GM12878 (cell line): Measurements from ENCODE around the gene CHID1. TPM values are rescaled to one million over a fixed set of nuclear protein-coding genes. Genes with fewer than 3 reads are reported as not detected.

Source experiments
- ATAC-seq: fragments of 200-7000 bp; cut with Tn5 transposase; 3 replicates; pipeline ENCODE4 v1.9.1; 2020; ENCODE audit warnings: mild to moderate bottlenecking, moderate library complexity
- BruUV-seq: library from RNA; stranded (reverse); fragments of 400-500 nt; replicated peaks from 2 replicates; lab custom pipeline; 2021; lab: Mats Ljungman, UMichigan
- CTCF ChIA-PET: fragments of 300-600 bp; sonication (Branson Sonifier 250); formaldehyde crosslinking; extraction: SDS; loops from one replicate; lab custom pipeline; 2021; ENCODE audit warnings: inconsistent platforms; lab: Yijun Ruan, JAX
- POLR2A ChIA-PET: fragments of 350-600 bp; formaldehyde crosslinking; extraction: SDS; loops from one replicate; lab custom pipeline; 2021; ENCODE audit warnings: inconsistent platforms; lab: Charles Lee
- RAD21 ChIA-PET: fragments of 300-600 bp; sonication (Branson Sonifier 250); formaldehyde crosslinking; loops from one replicate; lab custom pipeline; 2023; ENCODE audit warnings: antibody characterized with exemption; ENCODE audit not compliant: unreplicated experiment; lab: Charles Lee
- SMC1A ChIA-PET: fragments of 300-600 bp; sonication (Branson Sonifier 250); formaldehyde crosslinking; loops from one replicate; lab custom pipeline; 2023; ENCODE audit not compliant: unreplicated experiment, uncharacterized antibody; lab: Charles Lee
- DNase-seq: peaks from one replicate; pipeline ENCODE4 v3.0.0-alpha.2; 2011; ENCODE audit warnings: low read depth, low spot score
- FAIRE-seq: peaks from 3 replicates; lab custom pipeline; 2011; peaks lifted over from hg19 to GRCh38; lab: Jason Lieb, UNC
- H2AFZ ChIP-seq: 2 replicates; pipeline ENCODE4 v1.6.0; 2011; ENCODE audit warnings: low read depth, low read length, control low read depth; ENCODE audit not compliant: control insufficient read depth
- H3K27ac ChIP-seq: 2 replicates; pipeline ENCODE4 v1.5.1; 2011; ENCODE audit warnings: control low read depth; ENCODE audit not compliant: control insufficient read depth, insufficient read depth
- H3K27me3 ChIP-seq, 2 experiments: replicated peaks in 1 of 2; 2 replicates each; pipeline versions ENCODE4 v1.6.0 to v1.6.1; 2011; ENCODE audit warnings: low read length in 1 of 2; ENCODE audit not compliant: control insufficient read depth in 2 of 2, insufficient read depth in 2 of 2
- H3K36me3 ChIP-seq, 2 experiments: 2 replicates each; pipeline ENCODE4 v1.5.1; 2011; ENCODE audit warnings: low read length in 1 of 2; ENCODE audit not compliant: control insufficient read depth in 2 of 2, insufficient read depth in 2 of 2
- H3K4me1 ChIP-seq: 2 replicates; pipeline ENCODE4 v1.6.1; 2011; ENCODE audit warnings: mild to moderate bottlenecking, low read length, moderate library complexity, mixed read lengths; ENCODE audit not compliant: control insufficient read depth, insufficient read depth
- H3K4me2 ChIP-seq: 2 replicates; pipeline ENCODE4 v1.6.0; 2011; ENCODE audit warnings: control low read depth; ENCODE audit not compliant: control insufficient read depth, insufficient read depth
- H3K4me3 ChIP-seq: fragments of 200-600 bp; sonication (generic); 2 replicates; pipeline ENCODE4 v1.5.1; 2016
- H3K79me2 ChIP-seq: 2 replicates; pipeline ENCODE4 v1.6.0; 2011; ENCODE audit warnings: low read length; ENCODE audit not compliant: control insufficient read depth, insufficient read depth
- H3K9ac ChIP-seq: 2 replicates; pipeline ENCODE4 v1.8.0; 2011; ENCODE audit warnings: low read length, control low read depth, mixed read lengths; ENCODE audit not compliant: control insufficient read depth, insufficient read depth
- H3K9me3 ChIP-seq: replicated peaks from 3 replicates; pipeline ENCODE4 v1.5.1; 2011; ENCODE audit warnings: mild to moderate bottlenecking, low read length; ENCODE audit not compliant: control insufficient read depth, insufficient read depth
- H4K20me1 ChIP-seq: 2 replicates; pipeline ENCODE4 v1.6.0; 2011; ENCODE audit not compliant: control insufficient read depth, insufficient read depth
- BRCA1 ChIP-seq: IDR thresholded peaks from 2 replicates; pipeline ENCODE4 v1.6.1; 2011; ENCODE audit warnings: low read depth, low read length, improper control_type of control experiment
- CTCF ChIP-seq, 3 experiments: IDR thresholded peaks in 2 of 3; conservative IDR thresholded peaks in 1 of 3; 2 replicates each; pipeline ENCODE4 v1.5.1; 2011; ENCODE audit warnings: low read depth in 3 of 3, low read length in 3 of 3, mild to moderate bottlenecking in 3 of 3, control low read depth in 2 of 3, moderate library complexity in 2 of 3, inconsistent platforms in 1 of 3, mixed read lengths in 1 of 3; ENCODE audit not compliant: control insufficient read depth in 2 of 3, insufficient read depth in 1 of 3; ENCODE audit errors: extremely low read depth in 1 of 3
- NFYA ChIP-seq: IDR thresholded peaks from 2 replicates; pipeline ENCODE4 v1.6.1; 2011; ENCODE audit warnings: low read depth, mild to moderate bottlenecking, low read length, improper control_type of control experiment, borderline replicate concordance
- NR2F1 ChIP-seq: fragments of 450-650 bp; conservative IDR thresholded peaks from 2 replicates; pipeline ENCODE4 v1.6.1; 2017; ENCODE audit warnings: mild to moderate bottlenecking
- PML ChIP-seq: IDR thresholded peaks from 2 replicates; pipeline ENCODE4 v1.6.1; 2012; ENCODE audit warnings: low read length, inconsistent platforms
- RB1 ChIP-seq: fragments of 450-650 bp; formaldehyde crosslinking; IDR thresholded peaks from 2 replicates; pipeline ENCODE4 v1.6.1; 2017; ENCODE audit warnings: mild to moderate bottlenecking, borderline replicate concordance
- SIN3A ChIP-seq: IDR thresholded peaks from 2 replicates; pipeline ENCODE4 v1.6.1; 2012; ENCODE audit warnings: low read depth, low read length, improper control_type of control experiment
- SP1 ChIP-seq: IDR thresholded peaks from one replicate; pipeline ENCODE4 v1.6.1; 2011; ENCODE audit warnings: low read depth, low read length
- SREBF1 ChIP-seq: IDR thresholded peaks from 2 replicates; pipeline ENCODE4 v1.6.1; 2012; ENCODE audit warnings: mild to moderate bottlenecking, low read length
- SUPT20H ChIP-seq: IDR thresholded peaks from 2 replicates; pipeline ENCODE4 v1.6.1; 2011; ENCODE audit warnings: low read depth, mild to moderate bottlenecking, low read length, moderate library complexity, borderline replicate concordance; ENCODE audit not compliant: control insufficient read depth
- TCF7 ChIP-seq: IDR thresholded peaks from 2 replicates; pipeline ENCODE4 v1.6.1; 2014; ENCODE audit warnings: antibody characterized with exemption, borderline replicate concordance
- ZBED1 ChIP-seq: IDR thresholded peaks from 2 replicates; pipeline ENCODE4 v1.6.1; 2016; ENCODE audit warnings: borderline replicate concordance
- ZNF24 ChIP-seq: fragments of 450-650 bp; IDR thresholded peaks from 2 replicates; pipeline ENCODE4 v1.6.1; 2017; ENCODE audit warnings: antibody characterized with exemption, mild to moderate bottlenecking
- ZZZ3 ChIP-seq: IDR thresholded peaks from 2 replicates; pipeline ENCODE4 v1.6.1; 2011; ENCODE audit warnings: low read depth; ENCODE audit not compliant: control insufficient read depth, insufficient read length
- WGBS: methylation state at CpG from one replicate; pipeline ENCODE4 v1.1.6; 2016; ENCODE audit warnings: low lambda C conversion rate; ENCODE audit not compliant: insufficient replicate concordance, insufficient coverage; ENCODE audit errors: missing lambda C conversion rate; 5-methylcytosine and 5-hydroxymethylcytosine counted together
- in situ Hi-C: fragments of 300-500 bp; cut with MboI; formaldehyde crosslinking; loops from 9 replicates; pipeline ENCODE4 v1.14.3; 2018; ENCODE audit warnings: mixed read lengths
- intact Hi-C: fragments of 100-400 bp; cut with micrococcal nuclease; formaldehyde crosslinking; loops from one replicate; pipeline ENCODE4 v1.14.2; 2022; ENCODE audit not compliant: unreplicated experiment
- polyA plus RNA-seq, 11 experiments: library from polyadenylated mRNA; depleted of rRNA in 4 of 11; unstranded in 6 of 11; stranded (reverse) in 5 of 11; fragments of >200 nt; fragmentation: Nextera tagmentation in 4 of 11; fragmentation: Illumina TruSeq in 1 of 11; extraction: Ambion mirVana in 4 of 11; extraction: Trizol in 1 of 11; gene quantifications; 1 replicate in 1 of 11; 2 replicates in 10 of 11; pipeline versions ENCODE4 v1.2.1 to v1.2.3, GENCODE V29; 2011 to 2016; ENCODE audit warnings: inconsistent platforms in 2 of 11, missing spikeins in 2 of 11, low read depth in 1 of 11
- total RNA-seq, 4 experiments: library from RNA; depleted of rRNA in 3 of 4; stranded (reverse); fragments of >200 nt in 3 of 4; fragmentation: Illumina TruSeq in 1 of 4; extraction: Trizol in 1 of 4; gene quantifications; 2 replicates each; pipeline versions ENCODE4 v1.2.1 to v1.2.3, GENCODE V29; 2013 to 2021
- TF ChIP-seq, protein P1 (sequence below): fragments of 150-350 bp; IDR thresholded peaks from 2 replicates; pipeline ENCODE4 v1.6.1; 2014; ENCODE audit warnings: mild to moderate bottlenecking, low read depth, low read length

CHID1 gene
- total and polyA plus RNA-seq, 10 of the 15 experiments (the other 5 are each of a cell fraction or from before 2014, with no cell fraction given), result 4.8 to 75.2 (median 30.1) TPM

DNA sequence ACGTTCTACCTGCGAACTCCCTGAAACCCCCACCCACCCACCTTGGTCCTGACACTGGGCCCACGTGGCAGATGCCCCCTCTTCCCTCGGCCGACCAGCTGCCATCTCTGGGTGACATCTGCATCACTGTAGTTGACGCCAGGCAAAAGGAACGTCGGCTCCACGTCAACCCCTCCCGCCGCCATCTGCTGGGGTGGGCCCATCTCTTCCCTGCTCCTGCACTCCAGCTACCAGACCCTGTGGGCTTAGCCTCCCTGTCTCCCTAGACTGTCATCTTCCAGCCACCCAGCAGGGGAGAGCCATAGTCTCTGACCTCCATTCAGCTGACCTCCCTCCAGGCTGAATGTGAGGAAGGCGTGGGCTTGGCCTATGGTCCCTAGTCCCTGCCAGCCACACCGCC is 21.4 kb downstream of the CHID1 start (continued):
- TF ChIP-seq TCF7, result no peak

GRCh38 chr11:888310-889212 is 22.0 kb downstream of the CHID1 start:
- ChIA-PET SMC1A (no interaction called here), RAD21 (no interaction called here), POLR2A (no interaction called here), CTCF (no interaction called here)
- Histone ChIP-seq H3K4me1 (no peaks in the 10 kb centered on the region), H3K9ac (no peak overlapping the region), H4K20me1 (no peaks in the 10 kb centered on the region), H3K4me3 (no peak overlapping the region), H3K27me3 (no peaks in the 10 kb centered on the region), H3K36me3 (peaks cover 0 to 4% of the 10 kb centered on the region in 2 experiments; a peak in 3 of 4 replicates), H3K79me2 (no peaks in the 10 kb centered on the region), H2AFZ (no peak overlapping the region)
- FAIRE-seq (no peak), DNase-seq (no peak), ATAC-seq (no peak)
- in situ Hi-C loops, result no loop called here
- no TSS peak for BruUV-seq
- 93% methylated on average over 44 of the region's 45 CpGs for WGBS
- TF ChIP-seq PML (no peak), ZBED1 (no peak), ZZZ3 (no peak), SIN3A (no peak), BRCA1 (no peak), RB1 (no peak), CTCF (IDR thresholded peaks at IDR 0.05 in 2 of 3, conservative IDR thresholded peaks at IDR 0.05 in 1 of 3; ENCODE audit: control insufficient read depth in 2 of 3, extremely low read depth in 1 of 3, insufficient read depth in 1 of 3, low read depth in 3 of 3, low read length in 3 of 3) (no peak), NFYA (no peak), SUPT20H (no peak), NR2F1 (no peak), SREBF1 (no peak), ZNF24 (no peak), SP1 (no peak)
- TF ChIP-seq, protein P1, sequence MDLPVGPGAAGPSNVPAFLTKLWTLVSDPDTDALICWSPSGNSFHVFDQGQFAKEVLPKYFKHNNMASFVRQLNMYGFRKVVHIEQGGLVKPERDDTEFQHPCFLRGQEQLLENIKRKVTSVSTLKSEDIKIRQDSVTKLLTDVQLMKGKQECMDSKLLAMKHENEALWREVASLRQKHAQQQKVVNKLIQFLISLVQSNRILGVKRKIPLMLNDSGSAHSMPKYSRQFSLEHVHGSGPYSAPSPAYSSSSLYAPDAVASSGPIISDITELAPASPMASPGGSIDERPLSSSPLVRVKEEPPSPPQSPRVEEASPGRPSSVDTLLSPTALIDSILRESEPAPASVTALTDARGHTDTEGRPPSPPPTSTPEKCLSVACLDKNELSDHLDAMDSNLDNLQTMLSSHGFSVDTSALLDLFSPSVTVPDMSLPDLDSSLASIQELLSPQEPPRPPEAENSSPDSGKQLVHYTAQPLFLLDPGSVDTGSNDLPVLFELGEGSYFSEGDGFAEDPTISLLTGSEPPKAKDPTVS, result no peak
- TF ChIP-seq, all 136 proteins: peak for 0
- Histone ChIP-seq H3K4me2 (no peak overlapping the region), H3K27ac (no peak overlapping the region), H3K9me3 (no peaks in the 10 kb centered on the region)
- intact Hi-C loops, result no loop called here
